Transverse colon (tissue), 4 donors: Measurements from ENCODE around the gene ZNF385D. TPM values are rescaled to one million over a fixed set of nuclear protein-coding genes. Genes with fewer than 3 reads are reported as not detected.

Source experiments
- DNase-seq: peaks from one replicate; pipeline ENCODE4 v3.0.0-alpha.2; 2019
- H3K27ac ChIP-seq, 4 donors: fragments of 200-600 bp; sonication (generic); 2 replicates each; pipeline ENCODE4 v1.5.1; 2016 to 2018; ENCODE audit warnings: inconsistent platforms in 4 of 4
- H3K27me3 ChIP-seq: fragments of 200-600 bp; sonication (generic); 2 replicates; pipeline ENCODE4 v1.5.1; 2017; ENCODE audit warnings: inconsistent platforms
- H3K36me3 ChIP-seq, 4 donors: fragments of 200-600 bp; sonication (generic); 2 replicates each; pipeline ENCODE4 v1.5.1; 2017 to 2019; ENCODE audit warnings: inconsistent platforms in 4 of 4
- H3K4me1 ChIP-seq, 4 donors: fragments of 200-600 bp; sonication (generic); 2 replicates each; pipeline ENCODE4 v1.5.1; 2017 to 2020; ENCODE audit warnings: inconsistent platforms in 4 of 4
- H3K4me3 ChIP-seq, 4 donors: fragments of 200-600 bp; sonication (generic); 1 replicate in 1 of 4; 2 replicates in 3 of 4; pipeline versions ENCODE4 v1.5.1 to v1.6.1; 2017 to 2019; ENCODE audit warnings: inconsistent platforms in 4 of 4
- H3K9me3 ChIP-seq, 2 donors: fragments of 200-600 bp; sonication (generic); 2 replicates each; pipeline ENCODE4 v1.5.1; 2017 to 2019; ENCODE audit warnings: inconsistent platforms in 2 of 2
- CTCF ChIP-seq, 5 experiments: fragments of 200-600 bp in 3 of 5; fragments of 450-650 bp in 2 of 5; sonication (generic) in 3 of 5; IDR thresholded peaks; 1 replicate in 2 of 5; 2 replicates in 3 of 5; pipeline ENCODE4 v1.5.1; 2016 to 2017; ENCODE audit warnings: antibody characterized with exemption in 5 of 5, inconsistent platforms in 3 of 5, mild to moderate bottlenecking in 2 of 5, moderate library complexity in 1 of 5
- EP300 ChIP-seq: sonication (generic); formaldehyde crosslinking; IDR thresholded peaks from one replicate; pipeline ENCODE4 v1.6.1; 2017; ENCODE audit warnings: antibody characterized with exemption, low read depth
- POLR2A ChIP-seq: fragments of 450-650 bp; IDR thresholded peaks from one replicate; pipeline ENCODE4 v1.6.1; 2016; ENCODE audit warnings: antibody characterized with exemption, mild to moderate bottlenecking, moderate library complexity
- POLR2AphosphoS5 ChIP-seq, 3 donors: sonication (generic); formaldehyde crosslinking; IDR thresholded peaks; one replicate each; pipeline ENCODE4 v1.6.1; 2016; ENCODE audit warnings: antibody characterized with exemption in 3 of 3
- WGBS, 2 donors: methylation state at CpG; one replicate each; pipeline ENCODE4 v1.1.5; 2018; ENCODE audit warnings: low coverage in 1 of 2; 5-methylcytosine and 5-hydroxymethylcytosine counted together
- in situ Hi-C, 4 donors: fragments of 200-750 bp; cut with MboI; loops; one replicate each; pipeline versions ENCODE4 v1.15.0 to v1.15.1; 2017; ENCODE audit warnings: low sequenced_read_pairs in 3 of 4, low pct_ligation_motif_present in 1 of 4, low pct_unique_long_range_greater_than_20kb in 1 of 4
- intact Hi-C: fragments of 100-400 bp; cut with DNase I; formaldehyde crosslinking; loops from one replicate; pipeline ENCODE4 v1.15.1; 2023; ENCODE audit warnings: low total_unique reads
- total RNA-seq, 4 donors: library from RNA; depleted of rRNA; stranded (reverse); fragments of >200 nt; gene quantifications; one replicate each; pipeline ENCODE4 v1.1.0, GENCODE V29; 2016

ZNF385D gene
- total RNA-seq, 4 donors from 2014 or later: 0.40 to 0.75 (median 0.52) TPM

- TF ChIP-seq EP300: no peak
- TF ChIP-seq POLR2AphosphoS5 (IDR thresholded peaks at IDR 0.05): no peak
- TF ChIP-seq POLR2A: no peak
- no peak for TF ChIP-seq CTCF (IDR thresholded peaks at IDR 0.05)
- Histone ChIP-seq H3K9me3 (peaks cover 0 to 3% of the 10 kb centered on the region in 2 donors), H3K4me1 (no peaks in the 10 kb centered on the region), H3K27ac (no peak overlapping the region), H3K4me3 (no peak overlapping the region), H3K36me3 (no peaks in the 10 kb centered on the region), H3K27me3 (no peaks in the 10 kb centered on the region)
- DNase-seq: no peak
- 69 to 73% methylated on average over 6 of the region's 6 CpGs for WGBS, 2 donors
- in situ Hi-C loops: no loop called here
- intact Hi-C loops: no loop called here
These were observed 317.3 kb downstream of the ZNF385D start for GRCh38 chr3:21433751-21434150.

- no peaks in the 10 kb centered on the region for H3K4me1 ChIP-seq
- no peak for TF ChIP-seq CTCF (IDR thresholded peaks at IDR 0.05)
- TF ChIP-seq POLR2AphosphoS5 (IDR thresholded peaks at IDR 0.05): no peak
- no peak for TF ChIP-seq POLR2A
- TF ChIP-seq EP300: no peak
- in situ Hi-C loops: no loop called here
These were observed 324.1 kb downstream of the ZNF385D start for GRCh38 chr3:21426920-21427319.

GRCh38 chr3:21425715-21426114, 325.3 kb downstream of the ZNF385D start:
- 83 to 87% methylated on average over 2 of the region's 2 CpGs for WGBS, 2 donors

More at GRCh38 chr3:21426920-21427319, 324.1 kb downstream of the ZNF385D start:
- Histone ChIP-seq H3K36me3 (no peaks in the 10 kb centered on the region), H3K27me3 (no peaks in the 10 kb centered on the region), H3K4me3 (no peak overlapping the region), H3K27ac (no peak overlapping the region), H3K9me3 (no peaks in the 10 kb centered on the region)
- intact Hi-C loops: no loop called here
- WGBS, 2 donors: 81 to 82% methylated on average over 4 of the region's 4 CpGs
- no peak for DNase-seq

GRCh38 chr3:21421096-21421495, 329.9 kb downstream of the ZNF385D start:
- DNase-seq: no peak
- intact Hi-C loops (no loop called here), in situ Hi-C loops (no loop called here)
- Histone ChIP-seq H3K9me3 (no peaks in the 10 kb centered on the region), H3K4me1 (no peaks in the 10 kb centered on the region), H3K4me3 (no peak overlapping the region), H3K27ac (no peak overlapping the region), H3K36me3 (no peaks in the 10 kb centered on the region), H3K27me3 (no peaks in the 10 kb centered on the region)
- 62 to 66% methylated on average over 9 of the region's 9 CpGs for WGBS, 2 donors
- no peak for TF ChIP-seq POLR2A
- TF ChIP-seq CTCF (IDR thresholded peaks at IDR 0.05): no peak
- no peak for TF ChIP-seq EP300
- no peak for TF ChIP-seq POLR2AphosphoS5 (IDR thresholded peaks at IDR 0.05)

More at GRCh38 chr3:21425715-21426114, 325.3 kb downstream of the ZNF385D start:
- Histone ChIP-seq H3K27me3 (no peaks in the 10 kb centered on the region), H3K4me1 (no peaks in the 10 kb centered on the region), H3K4me3 (no peak overlapping the region), H3K27ac (no peak overlapping the region), H3K9me3 (no peaks in the 10 kb centered on the region), H3K36me3 (no peaks in the 10 kb centered on the region)
- in situ Hi-C loops: no loop called here
- DNase-seq: no peak
- intact Hi-C loops: no loop called here
- TF ChIP-seq POLR2AphosphoS5 (IDR thresholded peaks at IDR 0.05): no peak
- no peak for TF ChIP-seq CTCF (IDR thresholded peaks at IDR 0.05)
